Sigmoid colon (tissue), 7 donors: Measurements from ENCODE around the gene CCDC148. TPM values are rescaled to one million over a fixed set of nuclear protein-coding genes. Genes with fewer than 3 reads are reported as not detected.

ENCODE experiments used
- DNase-seq: peaks from one replicate; pipeline ENCODE4 v3.0.0-alpha.2; 2019
- H3K27ac ChIP-seq, 4 donors: fragments of 200-600 bp; sonication (generic); one replicate each; pipeline ENCODE4 v1.5.1; 2016 to 2019; ENCODE audit warnings: mild to moderate bottlenecking in 1 of 4
- H3K27me3 ChIP-seq, 3 donors: fragments of 200-600 bp; sonication (generic); one replicate each; pipeline ENCODE4 v1.5.1; 2019; ENCODE audit warnings: mild to moderate bottlenecking in 1 of 3
- H3K36me3 ChIP-seq, 4 donors: fragments of 200-600 bp; sonication (generic); one replicate each; pipeline ENCODE4 v1.5.1; 2016 to 2019
- H3K4me1 ChIP-seq, 4 donors: fragments of 200-600 bp; sonication (generic); one replicate each; pipeline ENCODE4 v1.5.1; 2017 to 2019
- H3K4me3 ChIP-seq, 4 donors: fragments of 200-600 bp; sonication (generic); one replicate each; pipeline ENCODE4 v1.5.1; 2017 to 2019; ENCODE audit warnings: mild to moderate bottlenecking in 2 of 4, moderate library complexity in 1 of 4
- H3K9me3 ChIP-seq, 4 donors: fragments of 200-600 bp in 3 of 4; sonication (generic) in 3 of 4; one replicate each; pipeline versions ENCODE4 v1.5.1 to v1.6.1; 2013 to 2019
- CTCF ChIP-seq, 4 experiments: fragments of 450-650 bp in 3 of 4; fragments of 200-600 bp in 1 of 4; IDR thresholded peaks; one replicate each; pipeline ENCODE4 v1.5.1; 2016 to 2019; ENCODE audit warnings: antibody characterized with exemption in 4 of 4, mild to moderate bottlenecking in 3 of 4, moderate library complexity in 2 of 4
- EP300 ChIP-seq, 4 donors: sonication (generic); formaldehyde crosslinking; IDR thresholded peaks; one replicate each; pipeline ENCODE4 v1.6.1; 2017; ENCODE audit warnings: antibody characterized with exemption in 4 of 4
- POLR2A ChIP-seq, 2 donors: fragments of 450-650 bp; IDR thresholded peaks; one replicate each; pipeline ENCODE4 v1.6.1; 2016; ENCODE audit warnings: antibody characterized with exemption in 2 of 2, mild to moderate bottlenecking in 2 of 2, moderate library complexity in 2 of 2
- POLR2AphosphoS5 ChIP-seq, 4 donors: sonication (generic); formaldehyde crosslinking; IDR thresholded peaks; one replicate each; pipeline ENCODE4 v1.6.1; 2017; ENCODE audit warnings: antibody characterized with exemption in 4 of 4
- WGBS, 2 donors: extraction: QIAGEN DNeasy Blood & Tissue Kit; methylation state at CpG; one replicate each; pipeline ENCODE4 v1.1.7; 2013; 5-methylcytosine and 5-hydroxymethylcytosine counted together
- intact Hi-C: fragments of 100-400 bp; cut with DNase I; formaldehyde crosslinking; loops from one replicate; pipeline ENCODE4 v1.15.1; 2023
- polyA plus RNA-seq, 3 donors: library from polyadenylated mRNA; stranded (reverse); fragments of 200-250 nt; gene quantifications; one replicate each; pipeline ENCODE4 v1.2.3, GENCODE V29; 2013
- total RNA-seq, 4 donors: library from RNA; depleted of rRNA; stranded (reverse); fragments of >200 nt; gene quantifications; one replicate each; pipeline ENCODE4 v1.1.0, GENCODE V29; 2016
- donor health status: healthy with polysubstance abuse.
- donor health status: Bipolar disorder and iron deficiency.
- donor health status: healthy.

CCDC148 gene
- total and polyA plus RNA-seq, 7 donors: 0.23 to 0.83 (median 0.36) TPM; not detected in 4

GRCh38 chr2:158205215-158205614 is 251.3 kb downstream of the CCDC148 start:
- TF ChIP-seq POLR2AphosphoS5 (IDR thresholded peaks at IDR 0.05) (no peak), CTCF (IDR thresholded peaks at IDR 0.05) (no peak), POLR2A (IDR thresholded peaks at IDR 0.05) (no peak), EP300 (IDR thresholded peaks at IDR 0.05) (no peak)
- intact Hi-C loops: no loop called here
- no peak overlapping the region for H3K4me3 ChIP-seq
- DNase-seq: no peak
- no peaks in the 10 kb centered on the region for H3K36me3 ChIP-seq
- H3K27me3 ChIP-seq: no peaks in the 10 kb centered on the region
- no peak overlapping the region for H3K27ac ChIP-seq
- WGBS, 2 donors: 23 to 71% methylated on average over 1 of the region's 1 CpG
- H3K9me3 ChIP-seq: no peaks in the 10 kb centered on the region
- peaks cover 0 to 7% (median 0%) of the 10 kb centered on the region in 4 donors for H3K4me1 ChIP-seq

- TF ChIP-seq EP300 (IDR thresholded peaks at IDR 0.05) (no peak), POLR2AphosphoS5 (IDR thresholded peaks at IDR 0.05) (no peak), POLR2A (IDR thresholded peaks at IDR 0.05) (no peak), CTCF (IDR thresholded peaks at IDR 0.05) (no peak)
- Histone ChIP-seq H3K9me3 (no peaks in the 10 kb centered on the region), H3K36me3 (no peaks in the 10 kb centered on the region), H3K4me1 (peaks cover 0 to 7% (median 0%) of the 10 kb centered on the region in 4 donors), H3K27ac (no peak overlapping the region), H3K27me3 (no peaks in the 10 kb centered on the region), H3K4me3 (no peak overlapping the region)
- intact Hi-C loops: no loop called here
- WGBS, 2 donors: 81 to 93% methylated on average over 1 of the region's 1 CpG
- DNase-seq: no peak
These were observed 251.8 kb downstream of the CCDC148 start for GRCh38 chr2:158204741-158205165.

- H3K27me3 ChIP-seq: no peaks in the 10 kb centered on the region
- WGBS, 2 donors: 50 to 67% methylated on average over 6 of the region's 6 CpGs
- intact Hi-C loops: no loop called here
- H3K27ac ChIP-seq: no peak overlapping the region
- no peak for TF ChIP-seq POLR2A (IDR thresholded peaks at IDR 0.05)
- no peak for TF ChIP-seq POLR2AphosphoS5 (IDR thresholded peaks at IDR 0.05)
- no peak for TF ChIP-seq EP300 (IDR thresholded peaks at IDR 0.05)
- TF ChIP-seq CTCF (IDR thresholded peaks at IDR 0.05): no peak
- peaks cover 0 to 7% (median 0%) of the 10 kb centered on the region in 4 donors for H3K4me1 ChIP-seq
- H3K9me3 ChIP-seq: no peaks in the 10 kb centered on the region
- H3K4me3 ChIP-seq: no peak overlapping the region
- no peaks in the 10 kb centered on the region for H3K36me3 ChIP-seq
- no peak for DNase-seq
These were observed 254.3 kb downstream of the CCDC148 start for GRCh38 chr2:158202161-158202815.

- no peak overlapping the region for H3K4me3 ChIP-seq
- WGBS, 2 donors: 75 to 85% methylated on average over 2 of the region's 2 CpGs
- H3K9me3 ChIP-seq: no peaks in the 10 kb centered on the region
- no peaks in the 10 kb centered on the region for H3K27me3 ChIP-seq
- intact Hi-C loops: no loop called here
- TF ChIP-seq CTCF (IDR thresholded peaks at IDR 0.05) (no peak), POLR2AphosphoS5 (IDR thresholded peaks at IDR 0.05) (no peak), POLR2A (IDR thresholded peaks at IDR 0.05) (no peak), EP300 (IDR thresholded peaks at IDR 0.05) (no peak)
- no peak overlapping the region for H3K27ac ChIP-seq
- no peaks in the 10 kb centered on the region for H3K36me3 ChIP-seq
- no peak for DNase-seq
- H3K4me1 ChIP-seq: peaks cover 0 to 7% (median 0%) of the 10 kb centered on the region in 4 donors
These were observed 256.5 kb downstream of the CCDC148 start for GRCh38 chr2:158199928-158200650.
